H1 (cell line): ENCODE data around the gene PML. TPM values are rescaled to one million over a fixed set of nuclear protein-coding genes. Genes with fewer than 3 reads are reported as not detected.

Experiments
- CHD1 ChIP-seq: IDR thresholded peaks from 2 replicates; pipeline ENCODE4 v1.6.1; 2012; ENCODE audit warnings: low read depth, low read length, improper control_type of control experiment
- KDM4A ChIP-seq: IDR thresholded peaks from one replicate; pipeline ENCODE4 v1.7.1; 2012; ENCODE audit warnings: low read depth, mild to moderate bottlenecking, moderate library complexity, low read length, inconsistent platforms; ENCODE audit not compliant: severe bottlenecking
- MAFK ChIP-seq: IDR thresholded peaks from 2 replicates; pipeline ENCODE4 v1.6.1; 2012; ENCODE audit warnings: low read depth, mild to moderate bottlenecking, improper control_type of control experiment, low read length
- SRF ChIP-seq: IDR thresholded peaks from 2 replicates; pipeline ENCODE4 v1.6.1; 2011; ENCODE audit warnings: mild to moderate bottlenecking, low read depth, low read length, moderate library complexity
- polyA plus RNA-seq, 7 experiments: library from polyadenylated mRNA; depleted of rRNA in 3 of 7; stranded (reverse) in 5 of 7; unstranded in 2 of 7; fragments of >200 nt in 5 of 7; fragments of 200-250 nt in 2 of 7; gene quantifications; 1 replicate in 5 of 7; 2 replicates in 1 of 7; 4 replicates in 1 of 7; pipeline versions ENCODE4 v1.2.1 to v1.2.3, GENCODE V29; 2011 to 2013; ENCODE audit warnings: missing spikeins in 2 of 7, mixed read lengths in 2 of 7
- total RNA-seq: library from RNA; stranded (reverse); fragmentation: NEBNext Ultra II Directional; extraction: Animal tissue kit (Norgen Biotek cat#: 25700); gene quantifications from 2 replicates; pipeline ENCODE4 v1.2.1, GENCODE V29; 2021

Gene PML
- total and polyA plus RNA-seq, 2 of the 8 experiments (the other 6 are each of a cell fraction or from before 2014, with no cell fraction given), result 14.9 to 30.3 TPM

DNA sequence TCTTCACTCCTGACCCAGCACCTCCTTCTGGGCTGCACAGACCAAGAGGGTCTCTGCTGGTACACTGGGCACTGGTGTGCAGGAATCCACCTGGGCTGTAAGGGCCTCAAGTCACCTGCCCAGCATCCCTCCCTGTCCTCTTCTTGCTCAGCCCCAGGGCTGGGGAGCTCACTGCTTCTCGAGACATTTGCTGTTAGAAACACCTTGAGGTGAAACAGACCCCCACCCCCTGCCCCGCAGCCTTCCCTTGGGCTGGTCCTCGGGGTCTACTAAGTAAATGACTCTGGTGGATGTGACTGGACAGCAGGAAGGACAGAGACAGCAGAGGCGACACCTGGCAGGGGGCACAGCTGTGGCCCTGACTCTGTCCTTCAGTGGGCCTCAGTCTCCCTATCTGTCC lies 39.2 kb upstream of the PML start (continued):
- no peak for TF ChIP-seq MAFK
- TF ChIP-seq CHD1, result no peak
- TF ChIP-seq SRF, result no peak
- TF ChIP-seq KDM4A, result no peak
